Left lung (tissue), 10 donors: Measurements from ENCODE around the gene PPIL6. TPM values are rescaled to one million over a fixed set of nuclear protein-coding genes. Genes with fewer than 3 reads are reported as not detected.
A peak's percentile ranks its signal among the peaks of the same experiment; 100 is the strongest.

Experiments
- ATAC-seq: fragments of 200-7000 bp; cut with Tn5 transposase; one replicate; pipeline ENCODE4 v1.9.1; 2020; ENCODE audit warnings: moderate library complexity
- DNase-seq, 4 donors: peaks; one replicate each; pipeline ENCODE4 v3.0.0-alpha.2; 2013 to 2020
- H3K27ac ChIP-seq, 2 donors: fragments of 200-600 bp; sonication (generic) in 1 of 2; one replicate each; pipeline versions ENCODE4 v1.5.0 to v1.8.0; 2020 to 2021
- H3K27me3 ChIP-seq, 2 donors: fragments of 200-600 bp; sonication (generic) in 1 of 2; one replicate each; pipeline versions ENCODE4 v1.5.0 to v1.8.0; 2020 to 2021
- H3K36me3 ChIP-seq, 2 donors: fragments of 200-600 bp; sonication (generic) in 1 of 2; one replicate each; pipeline versions ENCODE4 v1.5.0 to v1.8.0; 2020 to 2021
- H3K4me1 ChIP-seq, 2 donors: fragments of 200-600 bp; one replicate each; pipeline ENCODE4 v1.8.0; 2021
- H3K4me3 ChIP-seq, 2 donors: fragments of 200-600 bp; sonication (generic) in 1 of 2; one replicate each; pipeline versions ENCODE4 v1.5.0 to v1.8.0; 2020 to 2021; ENCODE audit warnings: mild to moderate bottlenecking in 1 of 2
- H3K9me3 ChIP-seq, 2 donors: fragments of 200-600 bp; sonication (generic) in 1 of 2; one replicate each; pipeline versions ENCODE4 v1.5.0 to v1.8.0; 2020 to 2021
- CTCF ChIP-seq, 2 donors: fragments of 200-600 bp; sonication (generic) in 1 of 2; IDR thresholded peaks; one replicate each; pipeline versions ENCODE4 v1.5.0 to v1.8.0; 2021; ENCODE audit warnings: antibody characterized with exemption in 2 of 2
- intact Hi-C, 2 donors: fragments of 100-400 bp; cut with DNase I; formaldehyde crosslinking; loops; one replicate each; pipeline versions ENCODE4 v1.11.2 to v1.14.2; 2022
- polyA plus RNA-seq, 6 donors: library from polyadenylated mRNA; unstranded; fragments of 120-200 nt; gene quantifications; one replicate each; pipeline ENCODE4 v1.2.1, GENCODE V29; 2013; ENCODE audit not compliant: insufficient read length in 6 of 6
- total RNA-seq, 2 donors: library from RNA; stranded (reverse); fragmentation: NEBNext Ultra II Directional; extraction: Animal tissue kit (Norgen Biotek cat#: 25700); gene quantifications; one replicate each; pipeline ENCODE4 v1.2.1, GENCODE V29; 2021
- donor health status: DM: no; HTN: yes; CAD: no.
- donor health status: DM: no; HTN: no; CAD: no.

Gene PPIL6
- total and polyA plus RNA-seq, 8 donors: 4.5 to 15.1 (median 9.9) TPM

GRCh38 chr6:109484122-109484521 lies 43.7 kb upstream of the PPIL6 start:
- TF ChIP-seq CTCF (IDR thresholded peaks at IDR 0.05): no peak
- ATAC-seq: no peak
- H3K4me1 ChIP-seq: peaks cover 10 to 40% of the 10 kb centered on the region in 2 donors
- DNase-seq: peak in 2 of 4 donors; percentile 78 to 79
- H3K27ac ChIP-seq: peak overlapping the region in 1 of 2 donors; percentile 55
- H3K27me3 ChIP-seq: no peaks in the 10 kb centered on the region
- H3K4me3 ChIP-seq: peak overlapping the region in 1 of 2 donors; percentile 91
- peaks cover 0 to 14% of the 10 kb centered on the region in 2 donors for H3K36me3 ChIP-seq
- no peaks in the 10 kb centered on the region for H3K9me3 ChIP-seq
- intact Hi-C loops: no loop called here

- Histone ChIP-seq H3K9me3 (no peaks in the 10 kb centered on the region), H3K36me3 (peaks cover 0 to 14% of the 10 kb centered on the region in 2 donors), H3K27me3 (no peaks in the 10 kb centered on the region), H3K4me3 (peak overlapping the region; percentile 19 to 91), H3K4me1 (peaks cover 10 to 44% of the 10 kb centered on the region in 2 donors), H3K27ac (peak overlapping the region; percentile 53 to 55)
- DNase-seq: peak in 2 of 4 donors; percentile 58 to 67
- no peak for ATAC-seq
- no peak for TF ChIP-seq CTCF (IDR thresholded peaks at IDR 0.05)
- intact Hi-C loops: no loop called here
Observed at GRCh38 chr6:109483735-109484057, 43.3 kb upstream of the PPIL6 start.

GRCh38 chr6:109482905-109483734 lies 42.7 kb upstream of the PPIL6 start, which contains the start of gene ZBTB24:
TSS of gene ZBTB24 (minus strand) at chr6:109483219. CDS start at chr6:109482026, 1,193 bp downstream.
- Histone ChIP-seq H3K27me3 (no peaks in the 10 kb centered on the region), H3K4me1 (peaks cover 11 to 50% of the 10 kb centered on the region in 2 donors), H3K9me3 (no peaks in the 10 kb centered on the region), H3K36me3 (peaks cover 0 to 18% of the 10 kb centered on the region in 2 donors), H3K27ac (peak within 1 kb of the TSS; percentile 83 to 90), H3K4me3 (peak within 1 kb of the TSS; percentile 88 to 91)
- intact Hi-C loops: no loop called here
- peak; percentile 80 to 99 (median 93) for DNase-seq
- peak; percentile 91 for ATAC-seq
- TF ChIP-seq CTCF (IDR thresholded peaks at IDR 0.05): no peak

GRCh38 chr6:109480993-109481480 lies 40.6 kb upstream of the PPIL6 start:
- Histone ChIP-seq H3K36me3 (peaks cover 0 to 35% of the 10 kb centered on the region in 2 donors), H3K4me3 (peak overlapping the region in 1 of 2 donors; percentile 5), H3K27me3 (no peaks in the 10 kb centered on the region), H3K4me1 (peaks cover 17 to 66% of the 10 kb centered on the region in 2 donors), H3K27ac (no peak overlapping the region), H3K9me3 (no peaks in the 10 kb centered on the region)
- DNase-seq (no peak), ATAC-seq (no peak)
- no peak for TF ChIP-seq CTCF (IDR thresholded peaks at IDR 0.05)
- intact Hi-C loops: no loop called here
